GM19035 (cell line): ENCODE data around the gene DLGAP3.
"Not testable (repeated sequence)": the region's sequence is repeated elsewhere in the genome, so short reads cannot be mapped to it uniquely, and the experiment has no call there.

ENCODE experiments used
- ATAC-seq: cut with Tn5 transposase; IDR thresholded peaks from one replicate; pipeline ENCODE4 v1.9.1; 2021; ENCODE audit not compliant: unreplicated experiment

The DLGAP3 gene

DNA sequence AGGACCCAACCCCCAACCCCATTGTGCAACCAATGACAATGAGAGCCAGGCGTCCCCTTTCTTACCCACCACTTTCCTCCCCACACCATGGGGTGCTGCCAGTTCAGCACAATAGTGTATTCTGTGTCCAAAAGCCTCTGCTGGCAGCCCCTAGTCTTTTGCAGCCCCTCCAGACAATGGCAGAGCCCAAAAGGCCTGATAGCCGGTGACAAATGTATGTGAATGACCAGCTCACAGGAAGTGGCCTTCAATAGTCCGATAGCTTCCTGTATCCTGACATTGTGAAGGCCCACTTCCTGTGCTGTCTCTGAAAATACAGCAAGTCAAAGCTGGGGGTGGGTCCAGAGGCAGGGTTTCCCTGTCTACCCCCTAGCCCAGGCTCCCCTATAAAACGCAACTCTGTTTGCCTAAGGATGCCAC lies 86.5 kb downstream of the DLGAP3 start:
- no peak for ATAC-seq

DNA sequence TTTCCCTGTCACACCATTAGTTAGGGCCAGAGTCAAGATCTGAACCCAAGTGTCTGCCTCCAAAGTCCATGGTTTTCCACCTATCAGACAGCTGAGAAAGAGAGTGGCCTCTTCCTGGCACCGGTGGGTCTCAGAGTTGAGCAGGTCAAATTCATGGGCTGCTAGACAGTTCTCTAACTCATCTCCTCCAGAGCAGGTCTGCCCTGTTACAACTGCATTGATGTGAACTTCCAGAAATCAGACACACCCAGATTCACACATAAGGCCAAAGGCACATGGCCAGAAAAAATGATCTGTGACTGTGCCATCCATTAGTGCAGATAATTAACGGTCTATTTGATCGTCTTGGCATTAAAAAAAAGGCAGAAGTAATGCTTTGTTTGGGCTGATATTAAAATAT lies 87.4 kb downstream of the DLGAP3 start:
- no peak for ATAC-seq

DNA sequence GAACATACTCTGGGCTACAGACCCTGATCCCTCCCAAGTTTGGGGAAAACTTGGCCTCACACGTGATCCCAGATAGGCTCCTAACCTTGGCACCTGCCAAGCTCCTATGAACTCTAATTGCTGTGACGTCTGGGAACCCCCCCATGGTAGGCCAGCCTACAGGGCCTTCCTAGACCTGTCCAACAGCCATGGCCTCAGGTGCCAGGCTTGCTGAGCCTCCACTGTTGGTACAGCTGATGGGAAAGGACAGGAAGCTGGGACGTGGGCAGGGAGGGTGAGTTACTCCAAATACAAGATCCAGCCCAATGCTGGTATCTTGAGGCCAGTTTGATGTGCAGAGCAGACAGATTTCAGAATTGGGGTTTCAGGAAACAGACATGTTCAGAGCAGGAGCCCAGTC lies 89.0 kb downstream of the DLGAP3 start:
- no peak for ATAC-seq

DNA sequence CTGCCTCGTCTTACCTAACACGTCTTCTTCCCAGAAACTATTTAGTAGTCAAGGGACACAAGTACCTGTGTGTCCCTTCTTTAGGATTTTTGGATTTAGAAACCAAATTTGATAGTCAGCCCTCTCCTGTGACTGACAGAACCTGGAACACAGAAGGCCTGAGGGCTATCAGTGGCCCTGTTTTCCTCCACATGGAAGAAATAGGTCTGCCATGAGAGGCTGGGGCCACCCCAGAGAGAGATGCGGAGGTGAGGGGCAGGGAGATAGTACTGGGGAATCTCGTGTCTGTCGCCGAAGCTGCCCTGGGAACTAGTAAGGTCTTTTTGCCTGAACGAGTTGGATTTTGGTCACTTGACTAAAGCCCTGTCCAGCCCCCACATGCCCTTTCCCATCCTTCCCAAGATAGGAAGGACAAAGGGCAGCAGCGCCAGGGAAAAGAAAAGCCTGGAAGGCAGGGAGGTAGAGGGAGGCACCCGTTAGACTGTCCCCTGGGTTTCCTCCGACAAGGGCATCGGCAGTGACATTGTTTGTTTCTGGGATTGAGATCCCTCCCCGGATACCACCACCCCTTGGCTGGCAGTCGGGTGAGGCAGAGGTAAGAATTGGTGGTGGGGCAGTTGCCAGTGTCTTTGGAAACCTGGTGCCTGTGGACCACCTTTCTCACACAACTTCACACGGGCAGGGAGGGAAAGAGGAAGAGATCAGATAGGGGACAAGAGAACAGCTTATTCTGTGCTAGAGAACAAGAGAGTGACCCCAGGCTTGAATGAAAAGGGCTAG lies 89.7 kb downstream of the DLGAP3 start:
- no peak for ATAC-seq

DNA sequence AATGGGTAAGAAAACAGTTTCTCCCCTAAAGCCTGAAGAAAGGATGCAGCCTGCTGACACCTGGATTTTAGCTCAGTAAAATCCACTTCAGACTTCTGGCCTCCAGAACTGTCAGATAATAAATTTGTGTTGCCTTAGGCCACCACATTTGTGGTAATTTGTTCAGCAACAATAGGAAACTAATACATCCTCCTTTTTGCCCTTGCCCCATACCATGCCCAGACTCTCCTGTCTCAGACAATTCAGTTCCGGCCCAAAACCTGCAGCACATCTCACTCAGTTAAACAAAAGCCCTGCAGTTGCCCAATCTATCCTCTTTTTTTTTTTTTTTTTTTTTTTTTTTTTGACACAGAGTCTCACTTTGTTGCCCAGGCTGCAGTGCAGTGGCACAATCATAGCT lies 95.7 kb downstream of the DLGAP3 start:
- no peak for ATAC-seq

DNA sequence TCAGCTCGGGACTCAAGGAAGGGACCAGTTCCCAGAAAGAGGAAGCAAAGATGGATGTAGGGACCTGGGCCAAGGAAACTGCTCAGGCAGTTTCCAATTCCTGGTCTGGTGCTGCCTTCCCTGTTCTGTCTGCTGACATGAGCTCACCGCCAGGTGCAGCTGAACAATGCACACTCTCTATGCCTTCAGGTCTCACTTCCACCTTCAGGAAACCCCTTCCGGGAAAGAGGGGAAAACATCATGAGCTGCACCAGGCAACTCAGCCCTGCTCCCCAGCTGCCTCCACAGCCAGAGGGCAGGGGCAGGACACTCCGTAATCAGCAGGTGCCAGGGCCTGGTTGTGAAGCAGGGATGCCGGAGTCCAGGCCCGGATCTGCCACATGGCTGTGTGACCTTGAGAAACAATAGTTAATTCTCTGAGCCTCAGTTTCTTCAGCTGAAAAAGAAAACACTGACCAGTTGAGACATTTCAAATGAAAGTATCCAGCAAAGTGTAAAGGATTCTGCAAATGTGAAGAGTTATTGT lies 97.7 kb downstream of the DLGAP3 start:
- no peak for ATAC-seq

DNA sequence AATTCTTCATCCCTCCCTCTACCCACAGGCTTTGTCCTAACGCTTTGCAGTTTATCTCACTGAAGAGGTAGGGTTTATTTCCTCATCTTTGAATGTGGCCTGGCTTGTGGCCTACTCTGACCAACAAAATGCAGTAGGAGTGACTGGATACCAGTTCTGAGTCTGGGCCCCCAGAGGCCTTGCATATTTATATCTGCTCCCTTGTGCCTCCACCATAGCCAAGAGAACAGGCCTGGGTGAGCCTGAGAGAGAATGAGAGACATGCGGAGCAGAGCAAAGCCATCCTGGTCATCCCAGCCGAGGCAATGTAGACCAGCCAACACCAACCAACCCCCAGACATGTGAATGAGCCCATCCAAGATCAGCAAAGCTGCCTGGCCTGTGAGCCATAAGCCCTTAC lies 100.2 kb downstream of the DLGAP3 start:
- ATAC-seq: no peak

DNA sequence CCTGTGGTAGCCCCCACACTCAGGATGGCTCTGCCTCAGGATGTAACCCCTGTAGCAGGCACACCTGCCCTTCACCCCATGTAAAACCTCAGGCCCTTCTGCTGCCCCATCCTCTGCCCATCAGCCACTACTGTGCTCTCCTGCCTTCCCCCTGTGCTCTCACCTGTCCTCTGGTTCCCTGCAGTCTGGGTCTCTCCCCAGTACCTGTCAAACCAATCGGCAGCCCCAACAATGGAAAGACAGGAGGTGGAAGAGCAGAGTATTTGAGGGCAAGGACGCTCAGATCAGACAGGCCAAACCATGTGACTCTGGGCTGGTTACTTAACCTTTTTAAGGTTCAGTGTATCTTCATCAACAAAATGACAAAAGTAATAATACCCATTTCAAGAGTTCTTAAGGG lies 100.8 kb downstream of the DLGAP3 start:
- no peak for ATAC-seq

DNA sequence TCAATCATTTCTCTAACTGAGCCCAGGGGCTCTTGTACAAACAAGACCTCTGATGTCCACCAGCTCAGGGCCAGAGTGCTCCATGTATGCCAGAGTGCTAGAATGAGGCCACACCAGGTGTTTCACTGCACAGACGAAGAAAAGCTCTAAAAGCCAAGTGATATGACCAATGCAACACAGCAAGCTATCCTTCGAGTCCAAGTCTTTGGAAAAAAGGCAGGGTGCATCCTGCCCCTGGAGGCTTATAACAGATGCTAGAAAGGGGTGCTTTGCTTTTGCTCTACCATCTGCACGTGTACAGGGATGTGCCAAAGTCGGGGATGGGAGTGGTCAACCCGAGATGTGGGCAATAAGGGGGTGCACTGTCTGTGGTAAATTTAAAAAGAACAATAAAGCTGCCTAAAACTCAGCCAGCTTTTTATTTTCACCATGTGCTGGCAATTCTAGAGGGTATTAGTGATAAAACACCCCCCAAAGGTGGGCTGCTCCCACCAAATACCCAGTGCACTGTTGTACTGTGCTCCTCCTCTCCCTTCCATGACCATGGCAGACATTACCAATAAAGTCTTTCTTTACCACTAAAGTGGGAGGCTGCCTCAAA lies 102.0 kb downstream of the DLGAP3 start:
- ATAC-seq: no peak

DNA sequence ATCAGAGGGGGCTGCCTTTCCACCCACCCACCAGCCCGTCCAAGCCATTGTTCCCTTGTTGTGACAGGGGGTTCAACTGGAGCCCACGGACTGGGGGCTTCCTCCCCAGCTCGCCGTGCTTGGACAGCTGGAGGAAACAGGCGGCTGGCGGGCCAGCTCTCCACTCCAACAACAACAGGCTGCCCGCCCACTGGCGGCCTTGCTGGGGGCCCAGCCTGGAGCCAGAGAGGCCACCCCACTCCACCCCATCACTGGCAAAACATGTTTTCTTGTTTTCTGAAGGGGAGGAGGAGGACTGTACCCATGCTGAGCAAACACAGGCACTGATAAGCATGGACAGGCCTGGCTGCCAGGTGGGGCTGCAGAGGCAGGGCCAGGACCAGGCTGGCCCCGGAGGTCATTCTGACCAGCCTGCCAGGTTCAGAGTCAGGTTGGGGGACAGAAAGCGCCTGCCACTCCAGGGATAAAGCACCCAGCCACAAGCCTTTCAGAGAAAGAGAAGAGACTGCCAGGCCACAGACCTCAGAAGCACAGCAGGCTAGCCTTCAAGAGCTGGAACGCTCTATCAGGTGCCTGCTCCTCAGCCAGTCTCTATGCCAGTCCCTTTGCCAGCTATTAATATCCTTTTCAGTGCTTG lies 103.9 kb downstream of the DLGAP3 start:
- ATAC-seq: no peak

DNA sequence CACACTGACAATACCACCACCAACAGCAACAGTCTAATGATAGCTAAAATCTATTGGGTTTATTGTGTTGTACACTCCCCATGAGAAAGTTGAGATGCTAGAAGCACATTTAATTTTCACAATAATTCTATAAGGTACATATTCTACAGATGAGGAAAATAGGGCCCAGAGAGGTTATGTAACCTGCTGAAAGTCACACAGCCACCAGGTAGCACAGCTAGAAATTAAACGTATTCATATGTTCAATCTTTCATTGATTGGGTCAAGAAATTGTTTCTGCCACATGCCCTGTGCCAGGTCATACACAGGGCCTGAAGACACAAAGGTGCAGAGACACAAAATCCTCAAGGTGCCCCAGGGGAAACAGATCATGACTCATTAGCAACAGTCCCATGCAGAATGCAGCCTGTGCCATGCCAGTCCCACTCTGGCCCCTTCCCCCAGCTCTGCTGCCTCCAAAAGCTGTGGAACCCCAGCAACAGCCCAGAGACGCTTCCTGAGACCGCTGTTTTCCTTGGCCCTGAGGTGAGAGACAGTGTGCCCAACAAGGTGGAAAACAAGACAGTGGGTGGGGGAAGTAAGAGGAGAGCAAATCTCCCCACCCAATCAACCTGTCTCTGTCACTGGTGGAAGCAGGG lies 104.5 kb downstream of the DLGAP3 start:
- no peak for ATAC-seq

DNA sequence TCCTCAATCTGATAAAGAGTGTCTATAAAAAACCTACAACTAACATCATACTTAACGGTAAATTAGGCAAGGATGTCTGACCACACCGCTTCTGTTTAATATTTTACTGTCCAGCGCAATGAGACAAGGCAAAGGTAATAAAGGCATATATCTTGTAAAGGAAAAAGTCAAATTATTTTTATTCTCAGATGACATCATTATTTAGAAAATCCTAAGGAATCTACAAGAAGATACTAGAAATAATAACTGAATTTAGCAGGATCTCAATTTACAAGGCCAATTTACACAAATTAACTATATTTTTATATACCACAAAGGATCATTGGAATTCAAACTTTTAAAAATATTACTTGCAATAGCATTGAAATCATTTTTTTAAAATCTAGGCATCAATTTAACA lies 107.2 kb downstream of the DLGAP3 start:
- ATAC-seq: no peak

DNA sequence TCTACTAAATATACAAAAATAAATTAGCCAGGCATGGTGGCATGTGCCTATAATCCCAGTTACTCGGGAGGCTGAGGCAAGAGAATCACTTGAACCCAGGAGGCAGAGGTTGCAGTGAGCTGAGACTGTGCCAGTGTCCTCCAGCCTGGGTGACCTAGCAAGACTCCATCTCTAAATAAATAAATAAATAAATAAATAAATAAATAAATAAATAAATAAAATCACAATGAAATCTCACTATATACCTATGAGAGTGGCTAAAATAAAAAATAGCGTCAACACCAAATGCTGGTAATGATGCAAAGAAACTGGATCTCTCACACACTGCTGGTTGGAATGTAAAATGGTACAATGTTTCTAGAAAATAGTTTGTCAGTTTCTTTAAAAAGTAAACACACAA lies 110.6 kb downstream of the DLGAP3 start:
- not testable (repeated sequence) for ATAC-seq

DNA sequence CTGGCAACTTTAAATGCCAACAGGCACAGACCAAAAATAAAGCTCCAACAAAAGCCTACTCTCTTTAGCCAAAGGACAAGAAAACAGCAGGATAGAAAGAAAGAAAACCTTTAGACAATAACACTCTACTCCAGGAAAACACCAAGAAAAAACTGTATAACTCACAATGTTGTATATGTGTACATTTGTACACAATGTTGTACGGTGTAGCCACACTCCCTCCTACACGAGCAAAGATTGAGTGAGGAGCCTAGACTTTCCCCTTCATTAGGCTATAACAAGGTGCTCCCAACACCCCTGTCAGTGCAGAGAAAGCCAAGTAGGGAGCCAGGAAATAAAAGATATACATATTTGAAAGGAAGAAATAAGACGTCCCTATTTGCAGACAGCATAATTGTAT lies 112.7 kb downstream of the DLGAP3 start:
- ATAC-seq: no peak

DNA sequence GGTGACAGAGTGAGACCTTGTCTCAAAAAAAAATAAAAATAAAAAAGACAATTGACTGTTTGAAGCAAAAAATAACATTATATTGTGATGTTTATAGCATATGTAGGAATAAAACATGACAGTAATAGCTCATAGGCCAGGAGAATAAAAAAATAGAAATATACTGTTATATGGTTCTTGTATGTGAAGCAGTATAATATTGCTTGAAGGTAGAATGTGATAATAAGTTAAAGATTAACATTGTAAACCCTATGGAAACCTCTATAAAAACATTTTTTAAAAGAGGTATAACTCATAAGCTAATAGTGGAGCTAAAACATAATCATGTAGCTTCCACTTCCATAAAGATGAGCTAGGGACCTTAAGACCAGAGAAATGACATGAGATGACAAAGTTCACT lies 113.1 kb downstream of the DLGAP3 start:
- ATAC-seq: no peak
